Neuronal stem cell (in vitro differentiated cells): ENCODE results near the gene GRB14.
A peak's percentile ranks its signal among the peaks of the same experiment; 100 is the strongest.

Experiments
- DNase-seq: peaks from one replicate; pipeline ENCODE4 v3.0.0-alpha.2; 2013; ENCODE audit warnings: low spot score
- H2AFZ ChIP-seq: one replicate; pipeline ENCODE4 v1.6.1; 2013; ENCODE audit warnings: mild to moderate bottlenecking, low read length, inconsistent platforms
- H2AK5ac ChIP-seq: 2 replicates; pipeline ENCODE4 v1.6.1; 2013; ENCODE audit warnings: low read depth, mild to moderate bottlenecking, inconsistent platforms, low read length, moderate library complexity, mixed read lengths
- H2BK120ac ChIP-seq: 2 replicates; pipeline ENCODE4 v1.6.1; 2013; ENCODE audit warnings: low read depth, mild to moderate bottlenecking, inconsistent platforms, low read length, moderate library complexity, mixed read lengths
- H2BK12ac ChIP-seq: one replicate; pipeline ENCODE4 v1.6.1; 2013; ENCODE audit warnings: low read length, inconsistent platforms
- H2BK15ac ChIP-seq: 2 replicates; pipeline ENCODE4 v1.6.1; 2013; ENCODE audit warnings: mild to moderate bottlenecking, low read length, inconsistent platforms, mixed read lengths
- H2BK5ac ChIP-seq: one replicate; pipeline ENCODE4 v1.6.1; 2013; ENCODE audit warnings: inconsistent platforms, mild to moderate bottlenecking, low read length, moderate library complexity
- H3K14ac ChIP-seq: one replicate; pipeline ENCODE4 v1.6.1; 2013; ENCODE audit warnings: low read length, inconsistent platforms
- H3K18ac ChIP-seq: 2 replicates; pipeline ENCODE4 v1.6.1; 2013; ENCODE audit warnings: low read length, inconsistent platforms
- H3K23ac ChIP-seq: 2 replicates; pipeline ENCODE4 v1.6.1; 2013; ENCODE audit warnings: low read depth, mild to moderate bottlenecking, mixed read lengths, low read length, inconsistent platforms; ENCODE audit not compliant: poor library complexity
- H3K27ac ChIP-seq: replicated peaks from 3 replicates; pipeline ENCODE4 v1.5.1; 2013; ENCODE audit warnings: low read length, inconsistent platforms
- H3K27me3 ChIP-seq, 3 experiments: 2 replicates each; pipeline ENCODE4 v1.6.1; 2013; ENCODE audit warnings: low read length in 3 of 3, mild to moderate bottlenecking in 2 of 3, inconsistent platforms in 1 of 3, low read depth in 1 of 3, mixed read lengths in 1 of 3, moderate library complexity in 1 of 3; ENCODE audit not compliant: control insufficient read depth in 3 of 3, insufficient read depth in 3 of 3
- H3K36me3 ChIP-seq, 2 donors: replicated peaks in 1 of 2; 2 replicates each; pipeline ENCODE4 v1.6.1; 2013; ENCODE audit warnings: low read length in 2 of 2; ENCODE audit not compliant: control insufficient read depth in 2 of 2, insufficient read depth in 2 of 2
- H3K4ac ChIP-seq: 2 replicates; pipeline ENCODE4 v1.6.1; 2013; ENCODE audit warnings: inconsistent platforms, mild to moderate bottlenecking, low read length, moderate library complexity
- H3K4me1 ChIP-seq, 2 donors: 1 replicate in 1 of 2; 2 replicates in 1 of 2; pipeline ENCODE4 v1.6.1; 2013; ENCODE audit warnings: low read length in 2 of 2, low read depth in 1 of 2; ENCODE audit not compliant: control insufficient read depth in 2 of 2, insufficient read depth in 1 of 2
- H3K4me2 ChIP-seq: one replicate; pipeline ENCODE4 v1.6.1; 2013; ENCODE audit warnings: mild to moderate bottlenecking, low read length, inconsistent platforms; ENCODE audit not compliant: insufficient read depth, poor library complexity, severe bottlenecking
- H3K4me3 ChIP-seq, 2 donors: 2 replicates each; pipeline ENCODE4 v1.5.1; 2013; ENCODE audit warnings: low read length in 2 of 2, mild to moderate bottlenecking in 2 of 2, inconsistent platforms in 1 of 2, moderate library complexity in 1 of 2
- H3K79me1 ChIP-seq: one replicate; pipeline ENCODE4 v1.6.1; 2013; ENCODE audit warnings: low read depth, mild to moderate bottlenecking, inconsistent platforms, low read length, moderate library complexity
- H3K9ac ChIP-seq: one replicate; pipeline ENCODE4 v1.6.1; 2013; ENCODE audit warnings: mild to moderate bottlenecking, low read depth, low read length, inconsistent platforms; ENCODE audit not compliant: poor library complexity
- H3K9me3 ChIP-seq, 2 donors: replicated peaks in 1 of 2; 2 replicates each; pipeline versions ENCODE3 to v1.6.1; 2013; ENCODE audit warnings: low read length in 2 of 2, mild to moderate bottlenecking in 2 of 2, inconsistent platforms in 1 of 2, low read depth in 1 of 2, mixed read lengths in 1 of 2, moderate library complexity in 1 of 2; ENCODE audit not compliant: control insufficient read depth in 2 of 2, insufficient read depth in 1 of 2
- H4K8ac ChIP-seq: one replicate; pipeline ENCODE4 v1.6.1; 2013; ENCODE audit warnings: low read depth, mild to moderate bottlenecking, inconsistent platforms, low read length, moderate library complexity
- H4K91ac ChIP-seq: one replicate; pipeline ENCODE4 v1.6.1; 2013; ENCODE audit warnings: low read length, low read depth, mild to moderate bottlenecking, inconsistent platforms; ENCODE audit not compliant: poor library complexity
- WGBS, 2 donors: extraction: QIAGEN DNeasy Blood & Tissue Kit; methylation state at CpG; one replicate each; pipeline ENCODE4 v1.1.7; 2013; ENCODE audit warnings: missing lambda C conversion rate in 2 of 2, mixed read lengths in 1 of 2; ENCODE audit not compliant: insufficient read length in 2 of 2, insufficient replicate concordance in 1 of 2; ENCODE audit errors: extremely low coverage in 2 of 2; 5-methylcytosine and 5-hydroxymethylcytosine counted together

GRB14 gene

DNA sequence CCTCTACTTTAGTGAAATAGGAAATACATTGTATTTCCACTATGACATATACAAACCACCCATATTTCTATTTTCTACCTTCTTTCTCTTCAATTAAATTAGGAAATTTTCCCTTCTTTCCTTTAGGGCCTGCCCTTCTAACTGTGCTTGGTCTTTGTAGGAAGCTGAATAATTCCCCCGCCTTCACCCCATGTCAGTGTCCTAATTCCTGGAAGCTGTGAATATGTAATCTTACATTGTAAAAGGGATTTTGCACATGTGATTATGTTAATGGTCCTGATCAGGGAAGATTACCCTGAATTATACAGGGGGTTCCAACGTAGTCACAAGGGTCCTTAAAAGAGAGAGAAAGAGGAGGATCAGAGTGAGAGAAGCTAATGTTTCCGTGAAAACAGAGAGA lies 40.2 kb downstream of the GRB14 start:
- H2AFZ ChIP-seq: no peak overlapping the region
- H3K4me3 ChIP-seq: no peak overlapping the region
- no peak for DNase-seq
- H3K4me1 ChIP-seq: no peaks in the 10 kb centered on the region
- H3K79me1 ChIP-seq: no peaks in the 10 kb centered on the region
- no peak overlapping the region for H2BK5ac ChIP-seq
- no peak overlapping the region for H2BK120ac ChIP-seq
- no peaks in the 10 kb centered on the region for H3K36me3 ChIP-seq
- H2BK12ac ChIP-seq: no peak overlapping the region
- no peak overlapping the region for H2AK5ac ChIP-seq
- no peak overlapping the region for H3K4me2 ChIP-seq
- WGBS, 2 donors: no CpG with 5 or more reads among the region's 3 CpGs
- H3K9me3 ChIP-seq: no peaks in the 10 kb centered on the region
- no peak overlapping the region for H3K27ac ChIP-seq
- no peak overlapping the region for H3K9ac ChIP-seq
- no peak overlapping the region for H3K23ac ChIP-seq
- no peak overlapping the region for H4K8ac ChIP-seq
- no peaks in the 10 kb centered on the region for H3K27me3 ChIP-seq
- no peak overlapping the region for H3K4ac ChIP-seq
- no peak overlapping the region for H4K91ac ChIP-seq
- H2BK15ac ChIP-seq: no peak overlapping the region
- H3K14ac ChIP-seq: no peak overlapping the region
- H3K18ac ChIP-seq: no peak overlapping the region

DNA sequence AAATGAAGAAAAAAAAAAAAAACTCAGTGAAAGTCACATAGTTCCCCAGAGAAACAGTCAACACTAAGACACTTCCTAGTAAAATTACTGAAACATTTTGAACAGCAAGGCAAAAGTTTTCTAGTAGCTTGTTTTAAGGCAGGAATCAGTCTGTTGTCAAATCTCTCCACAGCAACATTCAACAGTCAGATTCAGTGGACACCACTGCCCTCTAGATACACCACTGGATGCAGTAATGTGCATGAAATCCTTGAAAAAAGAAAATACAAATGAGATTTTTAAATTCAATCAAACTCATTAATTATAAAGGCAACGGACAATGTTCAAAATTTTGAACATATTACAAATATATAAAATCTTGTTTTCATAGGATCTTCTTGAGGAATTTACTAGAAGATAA lies 46.4 kb downstream of the GRB14 start:
- no peak overlapping the region for H4K91ac ChIP-seq
- no peak overlapping the region for H3K23ac ChIP-seq
- H2BK12ac ChIP-seq: no peak overlapping the region
- no peaks in the 10 kb centered on the region for H3K9me3 ChIP-seq
- no peak overlapping the region for H2BK120ac ChIP-seq
- no peak overlapping the region for H2BK5ac ChIP-seq
- no peaks in the 10 kb centered on the region for H3K79me1 ChIP-seq
- no peak overlapping the region for H4K8ac ChIP-seq
- no peak for DNase-seq
- no peak overlapping the region for H2AFZ ChIP-seq
- no peak overlapping the region for H3K4ac ChIP-seq
- no peak overlapping the region for H2BK15ac ChIP-seq
- no peak overlapping the region for H3K4me3 ChIP-seq
- no peak overlapping the region for H2AK5ac ChIP-seq
- no peaks in the 10 kb centered on the region for H3K4me1 ChIP-seq
- H3K9ac ChIP-seq: no peak overlapping the region
- no peak overlapping the region for H3K4me2 ChIP-seq
- no peak overlapping the region for H3K27ac ChIP-seq
- H3K14ac ChIP-seq: no peak overlapping the region
- no peaks in the 10 kb centered on the region for H3K36me3 ChIP-seq
- no peaks in the 10 kb centered on the region for H3K27me3 ChIP-seq
- WGBS, 2 donors: no CpG with 5 or more reads among the region's 1 CpG
- H3K18ac ChIP-seq: no peak overlapping the region

DNA sequence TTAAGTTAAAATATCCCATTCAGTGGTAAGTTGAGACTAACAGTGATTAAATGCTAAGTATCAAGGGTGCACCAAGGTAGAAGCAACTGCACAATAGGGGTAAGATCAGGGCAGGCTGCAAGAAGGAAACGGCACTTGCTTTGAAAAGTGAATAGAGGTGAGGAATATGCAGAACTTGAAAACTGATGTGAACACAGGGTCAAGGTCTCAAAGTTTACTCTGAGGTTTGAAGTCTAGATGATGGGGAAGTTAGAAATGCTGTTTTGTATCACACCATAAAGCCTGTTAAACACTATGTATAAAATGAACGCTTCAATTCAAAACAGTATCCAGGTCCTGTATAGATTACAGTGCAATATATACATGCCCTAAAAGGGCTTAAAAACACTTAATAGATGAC lies 50.8 kb downstream of the GRB14 start:
- no peak overlapping the region for H2AFZ ChIP-seq
- H2AK5ac ChIP-seq: no peak overlapping the region
- H3K27ac ChIP-seq: no peak overlapping the region
- no peaks in the 10 kb centered on the region for H3K9me3 ChIP-seq
- no peaks in the 10 kb centered on the region for H3K79me1 ChIP-seq
- no peak overlapping the region for H3K14ac ChIP-seq
- H3K4me3 ChIP-seq: no peak overlapping the region
- no peak overlapping the region for H3K18ac ChIP-seq
- no peak overlapping the region for H3K9ac ChIP-seq
- no peak overlapping the region for H2BK120ac ChIP-seq
- no peak overlapping the region for H4K8ac ChIP-seq
- no peak overlapping the region for H2BK12ac ChIP-seq
- H3K4me1 ChIP-seq: peaks cover 0 to 3% of the 10 kb centered on the region in 2 donors
- DNase-seq: no peak
- no peak overlapping the region for H3K4ac ChIP-seq
- H4K91ac ChIP-seq: no peak overlapping the region
- H3K27me3 ChIP-seq: no peaks in the 10 kb centered on the region
- no CpG with 5 or more reads among the region's 2 CpGs for WGBS, 2 donors
- no peak overlapping the region for H2BK5ac ChIP-seq
- H2BK15ac ChIP-seq: no peak overlapping the region
- no peak overlapping the region for H3K23ac ChIP-seq
- no peak overlapping the region for H3K4me2 ChIP-seq
- no peaks in the 10 kb centered on the region for H3K36me3 ChIP-seq

DNA sequence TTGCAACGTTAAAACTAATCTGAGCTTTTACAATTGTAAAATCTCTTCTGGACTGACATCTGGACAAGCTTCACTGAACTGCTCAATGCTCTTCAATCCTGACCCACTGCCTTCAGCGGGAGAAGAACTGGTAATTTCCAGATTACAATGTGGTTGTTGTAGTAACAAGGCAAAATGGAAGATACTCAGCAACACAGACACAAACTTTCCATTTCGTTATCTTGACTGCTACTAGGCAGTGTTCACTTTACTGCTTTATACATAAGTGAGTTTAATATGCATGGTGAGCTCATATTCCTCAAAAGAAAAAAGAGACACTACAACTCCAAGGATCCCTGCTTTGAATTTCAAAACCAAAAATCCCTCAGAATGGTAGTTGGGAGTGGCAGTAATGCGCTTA lies 51.9 kb downstream of the GRB14 start:
- Histone ChIP-seq H4K91ac (no peak overlapping the region), H3K79me1 (no peaks in the 10 kb centered on the region), H3K18ac (no peak overlapping the region), H3K9me3 (no peaks in the 10 kb centered on the region), H2BK15ac (no peak overlapping the region), H3K4me1 (peaks cover 0 to 3% of the 10 kb centered on the region in 2 donors), H3K4me3 (no peak overlapping the region), H2AFZ (peak overlapping the region; percentile 71), H3K9ac (no peak overlapping the region), H3K36me3 (no peaks in the 10 kb centered on the region), H4K8ac (no peak overlapping the region), H3K27ac (no peak overlapping the region), H3K14ac (no peak overlapping the region), H2BK12ac (no peak overlapping the region), H2AK5ac (no peak overlapping the region), H3K23ac (no peak overlapping the region), H2BK120ac (no peak overlapping the region), H3K27me3 (no peaks in the 10 kb centered on the region), H3K4ac (no peak overlapping the region), H3K4me2 (no peak overlapping the region), H2BK5ac (no peak overlapping the region)
- WGBS, 2 donors: no CpG with 5 or more reads among the region's 4 CpGs
- DNase-seq: no peak
